SU-DHL-6 (cell line): ENCODE results near the gene EDA.

ENCODE experiments used
- EZH2phosphoT487 ChIP-seq: fragments of 200-600 bp; sonication (generic), shearing (Covaris generic); conservative IDR thresholded peaks from 2 replicates; pipeline ENCODE4 v1.6.1; 2018; ENCODE audit warnings: mild to moderate bottlenecking, antibody characterized with exemption, low read length, moderate library complexity, mixed read lengths
- TF ChIP-seq, protein P1 (sequence below): fragments of 200-600 bp; sonication (generic); IDR thresholded peaks from one replicate; pipeline ENCODE4 v1.5.1; 2017; ENCODE audit warnings: antibody characterized with exemption, mild to moderate bottlenecking, low read length, moderate library complexity; ENCODE audit not compliant: insufficient read depth, poor library complexity, severe bottlenecking

DNA sequence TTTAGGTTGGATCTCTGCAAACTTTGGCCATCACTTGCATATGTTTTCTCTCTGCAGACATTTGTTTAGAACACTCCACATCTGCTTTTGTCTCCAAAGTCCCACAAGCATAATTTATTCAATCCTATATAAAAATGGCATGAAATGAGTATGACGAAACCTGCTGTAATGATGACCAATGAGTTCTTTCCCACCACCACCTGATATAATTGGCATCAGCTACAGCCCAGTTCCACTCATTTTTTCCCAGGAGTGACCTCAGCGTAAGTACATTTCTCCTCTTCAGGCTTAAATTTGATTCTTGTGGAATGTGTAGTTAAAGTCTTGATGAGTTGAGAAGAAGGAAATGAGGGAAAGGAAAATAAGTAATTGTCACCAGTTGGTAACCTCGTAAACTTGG lies 228.7 kb downstream of the EDA start:
- TF ChIP-seq, protein P1, sequence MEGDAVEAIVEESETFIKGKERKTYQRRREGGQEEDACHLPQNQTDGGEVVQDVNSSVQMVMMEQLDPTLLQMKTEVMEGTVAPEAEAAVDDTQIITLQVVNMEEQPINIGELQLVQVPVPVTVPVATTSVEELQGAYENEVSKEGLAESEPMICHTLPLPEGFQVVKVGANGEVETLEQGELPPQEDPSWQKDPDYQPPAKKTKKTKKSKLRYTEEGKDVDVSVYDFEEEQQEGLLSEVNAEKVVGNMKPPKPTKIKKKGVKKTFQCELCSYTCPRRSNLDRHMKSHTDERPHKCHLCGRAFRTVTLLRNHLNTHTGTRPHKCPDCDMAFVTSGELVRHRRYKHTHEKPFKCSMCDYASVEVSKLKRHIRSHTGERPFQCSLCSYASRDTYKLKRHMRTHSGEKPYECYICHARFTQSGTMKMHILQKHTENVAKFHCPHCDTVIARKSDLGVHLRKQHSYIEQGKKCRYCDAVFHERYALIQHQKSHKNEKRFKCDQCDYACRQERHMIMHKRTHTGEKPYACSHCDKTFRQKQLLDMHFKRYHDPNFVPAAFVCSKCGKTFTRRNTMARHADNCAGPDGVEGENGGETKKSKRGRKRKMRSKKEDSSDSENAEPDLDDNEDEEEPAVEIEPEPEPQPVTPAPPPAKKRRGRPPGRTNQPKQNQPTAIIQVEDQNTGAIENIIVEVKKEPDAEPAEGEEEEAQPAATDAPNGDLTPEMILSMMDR: no peak
- no peak for TF ChIP-seq EZH2phosphoT487
